ENCODE data around the gene UBR3.

- TF ChIP-seq CTCF (IDR thresholded peaks at IDR 0.05) (no peak), POLR2A (IDR thresholded peaks at IDR 0.05) (no peak), EP300 (IDR thresholded peaks at IDR 0.05) (no peak)
Measured at GRCh38 chr2:170101789-170102188, 274.5 kb downstream of the UBR3 start.
